ENCODE results near the gene GPLD1.

- TF ChIP-seq CTCF (IDR thresholded peaks at IDR 0.05) (no peak), POLR2A (IDR thresholded peaks at IDR 0.05) (no peak)
Measured at GRCh38 chr6:24484657-24485323, 4.6 kb downstream of the GPLD1 start.

Measured in right lobe of liver (tissue), 4 donors.